Measurements from ENCODE around the gene IFNA8. TPM values are rescaled to one million over a fixed set of nuclear protein-coding genes. Genes with fewer than 3 reads are reported as not detected.

Gene IFNA8
- polyA plus RNA-seq, 1 experiment, result not detected

GRCh38 chr9:21383627-21384026, 25.3 kb upstream of the IFNA8 start:
- DNase-seq (ENCODE audit: low read depth, low spot score), result no peak
- no peaks in the 10 kb centered on the region for H3K9me3 ChIP-seq (ENCODE audit: control insufficient read depth, insufficient read depth, low read length)
- ChIA-PET POLR2A (no interaction called here), CTCF (no interaction called here)
- no peak for TF ChIP-seq CTCF (IDR thresholded peaks at IDR 0.05; ENCODE audit: low read depth, low read length)
- H3K4me3 ChIP-seq (ENCODE audit: low read depth, low read length), result no peak overlapping the region
- H3K27ac ChIP-seq (ENCODE audit: low read depth, low read length), result no peak overlapping the region
- no peaks in the 10 kb centered on the region for H3K27me3 ChIP-seq (ENCODE audit: control insufficient read depth, insufficient read depth, low read length)

GRCh38 chr9:21385131-21385670, 23.7 kb upstream of the IFNA8 start, which contains the start of gene IFNA2:
IFNA2 (minus strand) TSS chr9:21385398; CDS start chr9:21385329, 69 bp downstream.
- ChIA-PET CTCF (no interaction called here), POLR2A (no interaction called here)
- no peak for DNase-seq (ENCODE audit: low read depth, low spot score)
- no peak for TF ChIP-seq CTCF (IDR thresholded peaks at IDR 0.05; ENCODE audit: low read depth, low read length)
- H3K4me3 ChIP-seq (ENCODE audit: low read depth, low read length), result no peak within 1 kb of the TSS
- no peaks in the 10 kb centered on the region for H3K27me3 ChIP-seq (ENCODE audit: control insufficient read depth, insufficient read depth, low read length)
- H3K27ac ChIP-seq (ENCODE audit: low read depth, low read length), result no peak within 1 kb of the TSS
- H3K9me3 ChIP-seq (ENCODE audit: control insufficient read depth, insufficient read depth, low read length), result no peaks in the 10 kb centered on the region

GRCh38 chr9:21392270-21392669, 16.6 kb upstream of the IFNA8 start:
- no peak overlapping the region for H3K27ac ChIP-seq (ENCODE audit: low read depth, low read length)
- peaks cover 14% of the 10 kb centered on the region for H3K27me3 ChIP-seq (ENCODE audit: control insufficient read depth, insufficient read depth, low read length)
- TF ChIP-seq CTCF (IDR thresholded peaks at IDR 0.05; ENCODE audit: low read depth, low read length), result peak; percentile 33
- no peak overlapping the region for H3K4me3 ChIP-seq (ENCODE audit: low read depth, low read length)
- DNase-seq (ENCODE audit: low read depth, low spot score), result no peak
- POLR2A ChIA-PET, result no interaction called here
- CTCF ChIA-PET, result interaction anchor here (0.6 to 1.5 kb wide), 6 partner anchors 11 to 577 kb away, joined by 3 to 10 read pairs (median 4); no protein-coding TSS in a partner anchor
- no peaks in the 10 kb centered on the region for H3K9me3 ChIP-seq (ENCODE audit: control insufficient read depth, insufficient read depth, low read length)

GRCh38 chr9:21395778-21396717, 12.9 kb upstream of the IFNA8 start:
- Histone ChIP-seq H3K27ac (ENCODE audit: low read depth, low read length) (no peak overlapping the region), H3K27me3 (ENCODE audit: control insufficient read depth, insufficient read depth, low read length) (peaks cover 26% of the 10 kb centered on the region), H3K4me3 (ENCODE audit: low read depth, low read length) (peak overlapping the region; percentile 53), H3K9me3 (ENCODE audit: control insufficient read depth, insufficient read depth, low read length) (no peaks in the 10 kb centered on the region)
- ChIA-PET CTCF (interaction anchor here (0.6 to 2.8 kb wide), 38 partner anchors 9 to 1500 kb away, joined by 3 to 28 read pairs (median 4); partner anchors contain the start of genes IFNA8 and KLHL9), POLR2A (no interaction called here)
- TF ChIP-seq CTCF (IDR thresholded peaks at IDR 0.05; ENCODE audit: low read depth, low read length), result peak; percentile 82
- no peak for DNase-seq (ENCODE audit: low read depth, low spot score)

Measured in AG04450 (cell line).